HCT116 (cell line): ENCODE data around the gene SP7.
A peak's percentile ranks its signal among the peaks of the same experiment; 100 is the strongest.

Experiments used
- ATF3 ChIP-seq: IDR thresholded peaks from 2 replicates; pipeline ENCODE4 v1.6.1; 2012
- EZH2 ChIP-seq: fragments of 200-600 bp; sonication (generic); IDR thresholded peaks from 2 replicates; pipeline ENCODE4 v1.6.1; 2017; ENCODE audit warnings: antibody characterized with exemption, mixed run types
- EZH2phosphoT487 ChIP-seq: fragments of 200-600 bp; IDR thresholded peaks from 2 replicates; pipeline ENCODE4 v1.6.1; 2018; ENCODE audit warnings: antibody characterized with exemption, borderline replicate concordance
- POLR2A ChIP-seq: IDR thresholded peaks from 2 replicates; pipeline ENCODE4 v1.7.0; 2011; ENCODE audit warnings: borderline replicate concordance; ENCODE audit not compliant: insufficient read depth, insufficient read length; ENCODE audit errors: extremely low read depth
- POLR2AphosphoS5 ChIP-seq: IDR thresholded peaks from 2 replicates; pipeline ENCODE4 v1.6.1; 2011; ENCODE audit warnings: mild to moderate bottlenecking, low read depth, low read length, moderate library complexity
- SIN3A ChIP-seq: IDR thresholded peaks from 2 replicates; pipeline ENCODE4 v1.6.1; 2012; ENCODE audit warnings: low read depth
- SP1 ChIP-seq: IDR thresholded peaks from 2 replicates; pipeline ENCODE4 v1.6.1; 2012; ENCODE audit warnings: low read depth
- SRF ChIP-seq: IDR thresholded peaks from 2 replicates; pipeline ENCODE4 v1.6.1; 2012; ENCODE audit warnings: low read depth
- YY1 ChIP-seq: IDR thresholded peaks from 2 replicates; pipeline ENCODE4 v1.6.1; 2011; ENCODE audit warnings: low read length, low read depth, moderate library complexity, mild to moderate bottlenecking; ENCODE audit not compliant: insufficient replicate concordance; ENCODE audit errors: extremely low read depth
- ZFX ChIP-seq: fragments of 450-650 bp; IDR thresholded peaks from 2 replicates; pipeline ENCODE4 v1.6.1; 2017
- TF ChIP-seq, protein P1 (sequence below), 3 experiments: fragments of 200-600 bp in 1 of 3; sonication (generic) in 1 of 3; IDR thresholded peaks in 2 of 3; conservative IDR thresholded peaks in 1 of 3; 2 replicates each; pipeline ENCODE4 v1.5.1; 2012 to 2017; ENCODE audit warnings: low read depth in 2 of 3, low read length in 2 of 3, antibody characterized with exemption in 1 of 3, borderline replicate concordance in 1 of 3, control low read depth in 1 of 3, mild to moderate bottlenecking in 1 of 3, mixed read lengths in 1 of 3, mixed run types in 1 of 3, moderate library complexity in 1 of 3; ENCODE audit not compliant: insufficient read depth in 1 of 3
- TF ChIP-seq, protein P2 (sequence below): IDR thresholded peaks from 2 replicates; pipeline ENCODE4 v1.6.1; 2012; ENCODE audit warnings: low read depth

DNA sequence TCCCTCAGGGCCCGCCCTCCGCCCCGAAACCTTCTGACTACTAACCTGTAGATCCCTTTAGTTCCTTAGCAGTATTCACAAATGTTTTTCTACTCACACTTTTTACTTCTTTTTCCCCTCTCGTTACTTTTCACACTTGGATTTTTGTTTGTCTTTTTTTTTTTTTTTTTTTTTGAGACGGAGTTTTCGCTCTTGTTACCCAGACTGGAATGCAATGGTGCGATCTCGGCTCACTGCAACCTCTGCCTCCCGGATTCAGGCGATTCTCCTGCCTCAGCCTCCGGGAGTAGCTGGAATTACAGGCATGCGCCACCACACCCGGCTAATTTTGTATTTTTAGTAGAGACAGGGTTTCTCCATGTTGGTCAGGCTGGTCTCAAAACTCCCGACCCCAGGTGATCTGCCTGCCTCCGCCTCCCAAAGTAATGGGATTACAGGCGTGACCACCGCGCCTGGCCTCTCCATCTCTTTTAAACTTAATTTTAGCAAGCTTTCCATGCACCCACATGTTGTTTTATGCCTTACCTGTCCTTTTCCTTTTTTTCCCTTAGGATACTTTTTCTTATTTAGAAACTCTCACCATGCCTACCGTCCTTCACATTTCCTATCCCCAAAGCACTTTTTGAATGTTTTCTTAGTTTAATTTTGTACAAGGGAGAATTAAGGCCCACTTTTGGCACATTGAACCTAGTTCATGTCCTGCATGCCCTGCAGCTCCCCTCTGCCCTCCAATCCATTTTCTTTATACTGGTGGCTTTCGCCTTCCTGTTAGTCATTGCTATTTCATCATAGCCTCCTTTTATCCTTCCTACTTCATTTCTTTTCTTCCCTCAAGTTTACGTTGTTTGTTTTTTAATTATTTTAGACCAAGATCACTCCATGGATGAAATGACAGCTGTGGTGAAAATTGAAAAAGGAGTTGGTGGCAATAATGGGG lies 44.9 kb upstream of the SP7 start:
- no peak for TF ChIP-seq SP1
- TF ChIP-seq, protein P1, sequence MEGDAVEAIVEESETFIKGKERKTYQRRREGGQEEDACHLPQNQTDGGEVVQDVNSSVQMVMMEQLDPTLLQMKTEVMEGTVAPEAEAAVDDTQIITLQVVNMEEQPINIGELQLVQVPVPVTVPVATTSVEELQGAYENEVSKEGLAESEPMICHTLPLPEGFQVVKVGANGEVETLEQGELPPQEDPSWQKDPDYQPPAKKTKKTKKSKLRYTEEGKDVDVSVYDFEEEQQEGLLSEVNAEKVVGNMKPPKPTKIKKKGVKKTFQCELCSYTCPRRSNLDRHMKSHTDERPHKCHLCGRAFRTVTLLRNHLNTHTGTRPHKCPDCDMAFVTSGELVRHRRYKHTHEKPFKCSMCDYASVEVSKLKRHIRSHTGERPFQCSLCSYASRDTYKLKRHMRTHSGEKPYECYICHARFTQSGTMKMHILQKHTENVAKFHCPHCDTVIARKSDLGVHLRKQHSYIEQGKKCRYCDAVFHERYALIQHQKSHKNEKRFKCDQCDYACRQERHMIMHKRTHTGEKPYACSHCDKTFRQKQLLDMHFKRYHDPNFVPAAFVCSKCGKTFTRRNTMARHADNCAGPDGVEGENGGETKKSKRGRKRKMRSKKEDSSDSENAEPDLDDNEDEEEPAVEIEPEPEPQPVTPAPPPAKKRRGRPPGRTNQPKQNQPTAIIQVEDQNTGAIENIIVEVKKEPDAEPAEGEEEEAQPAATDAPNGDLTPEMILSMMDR (IDR thresholded peaks at IDR 0.05 in 2 of 3, conservative IDR thresholded peaks at IDR 0.05 in 1 of 3; ENCODE audit: borderline replicate concordance in 1 of 3, insufficient read depth in 1 of 3, low read depth in 2 of 3, low read length in 2 of 3) = no peak
- TF ChIP-seq YY1 = no peak
- TF ChIP-seq, protein P2, sequence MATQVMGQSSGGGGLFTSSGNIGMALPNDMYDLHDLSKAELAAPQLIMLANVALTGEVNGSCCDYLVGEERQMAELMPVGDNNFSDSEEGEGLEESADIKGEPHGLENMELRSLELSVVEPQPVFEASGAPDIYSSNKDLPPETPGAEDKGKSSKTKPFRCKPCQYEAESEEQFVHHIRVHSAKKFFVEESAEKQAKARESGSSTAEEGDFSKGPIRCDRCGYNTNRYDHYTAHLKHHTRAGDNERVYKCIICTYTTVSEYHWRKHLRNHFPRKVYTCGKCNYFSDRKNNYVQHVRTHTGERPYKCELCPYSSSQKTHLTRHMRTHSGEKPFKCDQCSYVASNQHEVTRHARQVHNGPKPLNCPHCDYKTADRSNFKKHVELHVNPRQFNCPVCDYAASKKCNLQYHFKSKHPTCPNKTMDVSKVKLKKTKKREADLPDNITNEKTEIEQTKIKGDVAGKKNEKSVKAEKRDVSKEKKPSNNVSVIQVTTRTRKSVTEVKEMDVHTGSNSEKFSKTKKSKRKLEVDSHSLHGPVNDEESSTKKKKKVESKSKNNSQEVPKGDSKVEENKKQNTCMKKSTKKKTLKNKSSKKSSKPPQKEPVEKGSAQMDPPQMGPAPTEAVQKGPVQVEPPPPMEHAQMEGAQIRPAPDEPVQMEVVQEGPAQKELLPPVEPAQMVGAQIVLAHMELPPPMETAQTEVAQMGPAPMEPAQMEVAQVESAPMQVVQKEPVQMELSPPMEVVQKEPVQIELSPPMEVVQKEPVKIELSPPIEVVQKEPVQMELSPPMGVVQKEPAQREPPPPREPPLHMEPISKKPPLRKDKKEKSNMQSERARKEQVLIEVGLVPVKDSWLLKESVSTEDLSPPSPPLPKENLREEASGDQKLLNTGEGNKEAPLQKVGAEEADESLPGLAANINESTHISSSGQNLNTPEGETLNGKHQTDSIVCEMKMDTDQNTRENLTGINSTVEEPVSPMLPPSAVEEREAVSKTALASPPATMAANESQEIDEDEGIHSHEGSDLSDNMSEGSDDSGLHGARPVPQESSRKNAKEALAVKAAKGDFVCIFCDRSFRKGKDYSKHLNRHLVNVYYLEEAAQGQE = no peak
- TF ChIP-seq EZH2phosphoT487 = no peak
- TF ChIP-seq POLR2A = no peak
- TF ChIP-seq EZH2 = no peak
- TF ChIP-seq POLR2AphosphoS5 = peak; percentile 54; the same call in 1 of the 2 replicates
- no peak for TF ChIP-seq SIN3A
- TF ChIP-seq ATF3 = no peak
- TF ChIP-seq SRF = no peak
- TF ChIP-seq ZFX = no peak
